OCI-LY3 (cell line): ENCODE data around the gene KDM6A.

Experiments
- EZH2phosphoT487 ChIP-seq: fragments of 200-600 bp; shearing (Covaris generic); IDR thresholded peaks from 2 replicates; pipeline ENCODE4 v1.6.1; 2018; ENCODE audit warnings: antibody characterized with exemption, mixed run types, low read depth
- TF ChIP-seq, protein P1 (sequence below): fragments of 200-600, 300-600 bp; sonication (generic); IDR thresholded peaks from 2 replicates; pipeline ENCODE4 v1.5.1; 2014; ENCODE audit warnings: antibody characterized with exemption, low read length, low read depth

DNA sequence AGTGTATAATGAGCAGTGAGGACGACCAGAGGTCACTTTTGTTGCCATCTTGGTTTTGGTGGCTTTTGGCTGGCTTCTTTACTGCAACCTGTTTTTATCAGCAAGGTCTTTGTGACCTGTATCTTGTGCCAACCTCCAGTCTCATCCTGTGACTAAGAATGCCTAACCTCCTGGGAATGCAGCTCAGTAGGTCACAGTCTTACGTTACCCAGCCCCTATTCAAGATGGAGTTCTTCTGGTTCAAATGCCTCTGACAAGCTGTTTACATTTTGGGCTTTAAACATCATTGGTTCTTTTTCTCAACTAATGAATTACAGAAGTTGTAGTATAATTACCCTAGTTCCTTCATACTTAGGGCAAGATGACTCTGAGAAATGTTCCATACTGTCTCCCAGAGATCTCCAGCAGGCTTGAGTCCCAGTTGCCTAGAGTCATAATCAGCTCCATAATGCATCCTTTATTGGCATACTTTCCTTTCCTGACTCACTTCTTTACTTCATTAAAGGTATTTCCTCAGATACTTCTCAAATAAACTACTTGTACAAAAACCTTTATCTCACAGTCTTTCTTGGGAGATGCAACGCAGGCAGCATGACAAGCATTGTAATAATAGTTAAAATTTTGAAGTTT is 136.5 kb downstream of the KDM6A start:
- TF ChIP-seq, protein P1, sequence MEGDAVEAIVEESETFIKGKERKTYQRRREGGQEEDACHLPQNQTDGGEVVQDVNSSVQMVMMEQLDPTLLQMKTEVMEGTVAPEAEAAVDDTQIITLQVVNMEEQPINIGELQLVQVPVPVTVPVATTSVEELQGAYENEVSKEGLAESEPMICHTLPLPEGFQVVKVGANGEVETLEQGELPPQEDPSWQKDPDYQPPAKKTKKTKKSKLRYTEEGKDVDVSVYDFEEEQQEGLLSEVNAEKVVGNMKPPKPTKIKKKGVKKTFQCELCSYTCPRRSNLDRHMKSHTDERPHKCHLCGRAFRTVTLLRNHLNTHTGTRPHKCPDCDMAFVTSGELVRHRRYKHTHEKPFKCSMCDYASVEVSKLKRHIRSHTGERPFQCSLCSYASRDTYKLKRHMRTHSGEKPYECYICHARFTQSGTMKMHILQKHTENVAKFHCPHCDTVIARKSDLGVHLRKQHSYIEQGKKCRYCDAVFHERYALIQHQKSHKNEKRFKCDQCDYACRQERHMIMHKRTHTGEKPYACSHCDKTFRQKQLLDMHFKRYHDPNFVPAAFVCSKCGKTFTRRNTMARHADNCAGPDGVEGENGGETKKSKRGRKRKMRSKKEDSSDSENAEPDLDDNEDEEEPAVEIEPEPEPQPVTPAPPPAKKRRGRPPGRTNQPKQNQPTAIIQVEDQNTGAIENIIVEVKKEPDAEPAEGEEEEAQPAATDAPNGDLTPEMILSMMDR: no peak
- no peak for TF ChIP-seq EZH2phosphoT487
